Measurements from ENCODE around the gene NGF.

The NGF gene

GRCh38 chr1:115336741-115337140 lies 1.3 kb downstream of the NGF start:
- no peak for DNase-seq (ENCODE audit: low read depth, low spot score)

GRCh38 chr1:115332813-115333608 lies 5.0 kb downstream of the NGF start:
- no peak for DNase-seq (ENCODE audit: low read depth, low spot score)

DNA sequence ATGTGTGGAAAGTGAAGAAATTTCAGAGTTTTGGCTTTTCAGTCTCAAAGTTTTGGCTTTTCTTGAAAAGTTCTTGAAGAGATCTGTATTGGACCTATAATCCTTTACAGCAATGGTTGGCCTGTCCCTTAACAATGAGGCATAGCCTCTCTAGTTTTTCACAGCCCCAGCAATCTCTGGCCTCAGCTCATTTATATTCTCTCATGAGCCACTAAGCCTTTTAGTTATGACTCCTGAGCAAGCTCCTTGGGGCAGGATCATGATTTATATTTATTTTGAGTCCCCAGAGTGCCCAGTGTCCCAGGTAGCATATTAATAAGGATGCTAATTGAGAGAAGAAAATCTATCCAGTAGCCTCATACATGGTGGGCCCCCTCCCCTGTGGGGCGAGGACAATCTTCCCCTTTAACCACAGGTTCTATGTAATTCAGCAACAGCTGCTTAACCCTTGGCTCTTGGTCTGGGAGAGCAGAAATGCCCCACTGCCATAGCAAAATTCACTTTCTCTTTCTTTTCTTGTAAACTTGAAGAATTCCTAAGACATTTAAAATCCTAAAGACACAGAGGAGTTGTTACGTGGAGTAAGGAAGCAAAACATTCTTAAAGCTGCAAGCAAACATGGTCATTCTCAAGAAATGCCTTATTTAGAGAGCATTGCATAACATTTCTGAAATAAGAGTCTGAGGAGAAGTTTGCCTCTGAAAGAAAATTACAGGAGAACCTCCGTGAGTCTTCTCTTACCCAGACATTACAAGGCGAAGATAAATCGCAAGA lies 6.3 kb downstream of the NGF start:
- no peak for DNase-seq (ENCODE audit: low read depth, low spot score)

DNA sequence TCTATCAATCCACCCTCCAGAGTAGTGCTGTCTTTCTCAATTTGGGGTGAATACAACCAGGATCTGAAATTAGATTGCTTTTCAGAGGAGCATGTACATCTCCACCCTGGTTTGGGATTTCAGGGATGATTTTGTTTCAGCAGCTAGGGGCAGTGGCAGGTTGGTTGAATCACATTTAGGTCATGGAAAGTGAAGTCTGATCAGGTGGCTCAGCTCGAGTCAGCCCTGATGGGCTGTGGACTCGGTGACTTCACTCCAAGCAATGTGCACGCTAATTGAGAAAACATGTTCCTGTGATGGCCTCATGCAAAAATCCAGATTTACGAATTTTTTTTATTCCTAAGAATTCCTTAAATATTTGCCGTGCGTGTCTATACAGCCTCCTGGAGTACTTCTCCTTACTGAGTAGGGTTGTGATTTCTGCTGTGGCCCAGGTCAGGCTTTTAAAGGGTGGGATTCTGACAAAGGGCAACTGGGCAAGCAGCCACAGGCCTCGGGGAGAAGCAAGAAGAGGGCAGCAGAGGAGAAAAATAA lies 7.5 kb downstream of the NGF start:
- no peak for DNase-seq (ENCODE audit: low read depth, low spot score)

- no peak for DNase-seq (ENCODE audit: low read depth, low spot score)
These were observed 8.1 kb downstream of the NGF start for GRCh38 chr1:115329965-115330364.

GRCh38 chr1:115327270-115327669 lies 10.8 kb downstream of the NGF start:
- DNase-seq (ENCODE audit: low read depth, low spot score) = no peak

DNA sequence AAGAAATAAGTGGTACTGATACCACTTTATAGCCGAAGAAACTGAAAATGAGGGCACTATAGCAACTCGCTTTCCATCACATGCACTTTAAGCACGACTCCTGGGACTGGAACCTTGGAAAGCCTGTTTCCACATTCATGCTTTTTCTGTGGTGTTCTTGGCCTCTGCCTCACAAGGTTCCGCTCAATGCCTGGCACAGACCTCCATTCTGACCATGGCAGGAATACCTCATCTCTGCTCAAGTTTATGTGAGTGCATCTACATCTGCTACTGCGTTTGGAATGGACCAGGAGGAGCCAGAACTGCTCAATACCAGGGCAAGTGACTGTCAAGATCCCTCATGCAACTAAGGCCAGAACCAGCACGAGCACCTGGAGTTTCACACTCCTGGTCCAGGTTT lies 11.6 kb downstream of the NGF start:
- no peak for DNase-seq (ENCODE audit: low read depth, low spot score)

DNA sequence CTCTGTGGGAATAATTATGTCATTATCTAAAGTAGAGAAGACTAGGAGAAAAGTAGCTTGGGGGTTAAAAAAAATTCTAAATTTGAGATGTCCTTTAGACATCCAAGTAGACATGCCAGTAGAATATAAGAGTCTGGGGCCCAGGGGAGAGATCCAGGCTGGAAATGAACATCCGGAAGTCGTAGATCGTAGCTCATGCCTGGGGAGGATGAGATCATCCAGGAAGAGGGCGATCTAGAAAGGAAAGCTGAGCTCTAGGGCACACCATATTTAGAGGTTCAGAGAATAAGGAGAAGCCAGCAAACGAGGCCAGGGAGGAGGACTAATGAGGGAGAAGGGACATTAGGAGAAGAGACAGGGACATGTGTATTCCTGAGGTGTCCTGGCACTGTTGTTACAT lies 12.2 kb downstream of the NGF start:
- no peak for DNase-seq (ENCODE audit: low read depth, low spot score)

DNA sequence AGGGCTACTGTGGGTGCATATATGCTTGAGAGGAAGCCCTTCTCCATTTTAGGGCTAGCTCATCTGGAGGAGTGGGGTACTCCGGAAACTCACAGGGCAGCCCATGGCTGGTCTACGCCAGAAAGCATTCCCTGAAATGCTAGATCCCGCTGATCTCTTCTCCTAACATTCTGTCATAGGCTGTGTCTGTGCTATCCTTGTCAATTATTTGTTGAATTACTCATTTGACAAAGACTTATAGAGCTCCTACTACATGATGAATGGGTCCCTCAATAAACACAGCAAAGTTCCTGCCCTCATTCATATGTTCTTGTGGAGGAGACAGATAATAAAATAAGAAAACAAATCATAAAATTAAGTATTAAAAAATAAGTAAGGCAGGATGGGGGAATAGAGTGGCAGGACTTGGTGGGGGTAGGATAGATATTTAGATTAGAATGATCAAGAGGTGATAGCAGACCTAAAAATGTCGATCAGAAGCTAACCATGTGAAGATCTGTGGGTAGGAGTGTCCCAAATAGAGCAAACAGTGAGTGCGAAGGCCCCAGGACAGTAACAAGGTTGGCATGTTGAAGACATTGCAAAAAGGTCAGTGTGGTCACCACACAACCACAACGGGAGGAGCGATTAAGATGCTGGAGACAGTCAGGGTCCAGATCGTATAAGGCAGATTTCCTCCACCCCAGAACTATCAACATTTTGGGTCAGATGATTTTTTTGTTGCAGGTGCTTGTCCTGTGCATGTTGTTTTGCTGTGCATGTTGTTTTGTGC lies 13.2 kb downstream of the NGF start:
- no peak for DNase-seq (ENCODE audit: low read depth, low spot score)

DNA sequence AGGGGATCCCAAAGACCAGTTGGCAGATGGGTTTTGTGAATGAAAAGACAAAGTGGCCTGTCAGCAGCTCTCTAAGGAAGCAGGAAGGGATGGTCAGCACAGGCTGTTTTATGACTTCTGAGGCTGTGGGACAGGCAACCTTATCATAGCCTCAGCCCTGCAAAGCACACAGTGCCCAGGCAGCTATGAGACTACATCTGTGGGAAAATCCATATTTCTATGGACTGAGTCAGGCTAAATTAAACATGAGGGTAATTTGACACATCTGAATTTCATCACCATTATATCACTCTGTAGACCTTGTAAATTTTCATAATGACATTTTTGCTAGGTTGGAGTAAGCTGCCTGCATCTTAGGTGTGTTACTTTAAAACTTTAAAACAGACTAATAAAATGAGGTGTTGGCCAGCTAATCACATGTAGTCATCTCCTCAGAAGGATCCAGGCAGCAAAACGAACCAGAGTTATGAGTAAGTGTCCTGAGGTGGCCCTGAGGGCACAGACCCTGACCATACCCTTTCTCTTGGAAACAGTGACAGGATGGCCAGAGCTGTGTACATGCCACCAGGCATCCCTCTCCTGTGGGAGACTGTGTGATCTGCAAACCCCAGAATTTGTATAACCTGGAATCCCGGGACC lies 14.6 kb downstream of the NGF start:
- no peak for DNase-seq (ENCODE audit: low read depth, low spot score)

- DNase-seq (ENCODE audit: low read depth, low spot score) = no peak
These were observed 15.4 kb downstream of the NGF start for GRCh38 chr1:115322631-115323030.

- DNase-seq (ENCODE audit: low read depth, low spot score) = no peak
These were observed 17.7 kb downstream of the NGF start for GRCh38 chr1:115320377-115320776.

DNA sequence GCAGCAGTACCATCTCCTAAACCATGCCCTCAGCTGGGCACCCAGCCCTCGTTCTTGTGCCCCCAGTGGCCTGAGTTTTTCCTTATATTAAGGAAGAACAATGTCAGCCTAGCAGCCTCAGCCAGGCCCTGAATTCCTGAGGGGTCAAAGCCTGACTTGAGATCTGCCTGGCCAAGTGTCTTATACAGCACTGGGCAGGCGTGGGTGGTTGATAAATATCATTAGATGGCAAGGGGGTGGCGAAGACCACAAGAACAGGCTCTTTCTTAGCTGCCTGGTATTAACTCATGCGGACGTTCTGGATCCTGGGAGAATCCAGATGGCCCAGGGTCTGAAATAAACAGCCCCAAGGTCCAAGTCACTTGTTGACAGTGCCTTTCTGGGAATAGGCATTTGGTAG lies 18.3 kb downstream of the NGF start:
- DNase-seq (ENCODE audit: low read depth, low spot score) = no peak

DNA sequence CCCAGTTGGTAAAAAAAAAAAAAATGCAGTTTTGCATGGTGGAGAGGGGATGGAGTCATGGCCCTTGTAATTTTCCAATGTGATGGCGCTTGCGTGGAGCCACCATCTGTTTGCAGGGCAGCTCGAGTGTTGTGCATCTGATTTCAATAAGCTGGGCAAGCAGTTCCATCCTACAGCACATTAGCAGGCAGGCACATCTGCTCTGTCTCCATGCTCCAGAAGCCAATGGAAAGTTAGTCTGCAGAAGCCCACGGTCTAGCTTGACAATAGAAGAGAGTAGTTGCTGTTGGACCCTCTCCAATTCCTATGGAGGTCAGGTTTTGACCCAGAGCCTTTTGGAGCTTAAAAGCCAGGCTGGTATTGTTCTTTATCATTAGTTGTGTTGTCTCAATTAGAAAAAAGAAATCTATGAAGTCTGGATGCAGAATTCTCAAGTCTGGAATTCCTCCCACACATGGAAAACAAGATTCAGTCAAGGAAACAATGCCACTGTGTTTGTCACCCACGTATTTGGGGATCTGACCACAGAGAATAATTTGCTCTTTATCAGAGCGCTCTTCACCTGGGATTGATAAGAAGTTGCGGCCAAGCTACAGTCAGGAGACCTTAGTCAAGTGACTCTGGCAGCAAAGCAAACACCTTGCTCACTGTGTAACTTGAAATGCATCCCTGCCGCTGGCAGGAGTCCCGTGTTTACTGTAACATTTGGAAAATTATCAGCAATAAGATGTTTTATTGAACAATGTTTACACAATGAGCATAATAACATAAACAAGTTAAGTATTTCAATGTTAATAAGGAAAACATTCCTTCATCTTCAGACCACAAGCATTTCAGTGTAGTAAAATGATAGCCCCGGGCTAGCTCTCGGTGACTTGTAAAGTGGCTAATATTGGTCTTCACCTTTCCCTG lies 20.7 kb downstream of the NGF start:
- no peak for DNase-seq (ENCODE audit: low read depth, low spot score)

GRCh38 chr1:115314765-115315164 lies 23.3 kb downstream of the NGF start:
- no peak for DNase-seq (ENCODE audit: low read depth, low spot score)

DNA sequence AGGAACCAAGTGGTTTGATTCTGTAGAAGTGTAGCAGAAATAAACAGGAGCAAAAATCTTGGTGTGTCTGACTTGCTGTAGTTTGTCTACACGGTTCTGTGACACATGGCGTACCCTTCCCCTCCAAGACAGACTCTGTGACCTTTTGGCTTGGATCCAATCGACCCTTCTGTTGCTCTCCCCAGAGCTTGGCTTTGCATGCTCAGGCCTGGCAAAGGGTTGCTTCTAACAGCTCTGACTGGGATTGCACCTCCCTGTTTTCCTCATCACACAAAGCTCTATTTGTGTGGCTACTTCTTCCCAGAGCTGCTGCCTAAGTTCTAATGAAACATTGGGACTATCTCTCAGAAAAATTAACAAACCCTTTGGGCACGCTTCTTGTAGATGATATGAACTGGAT lies 24.0 kb downstream of the NGF start:
- DNase-seq (ENCODE audit: low read depth, low spot score) = no peak

GRCh38 chr1:115313182-115313581 lies 24.9 kb downstream of the NGF start:
- DNase-seq (ENCODE audit: low read depth, low spot score) = no peak

DNA sequence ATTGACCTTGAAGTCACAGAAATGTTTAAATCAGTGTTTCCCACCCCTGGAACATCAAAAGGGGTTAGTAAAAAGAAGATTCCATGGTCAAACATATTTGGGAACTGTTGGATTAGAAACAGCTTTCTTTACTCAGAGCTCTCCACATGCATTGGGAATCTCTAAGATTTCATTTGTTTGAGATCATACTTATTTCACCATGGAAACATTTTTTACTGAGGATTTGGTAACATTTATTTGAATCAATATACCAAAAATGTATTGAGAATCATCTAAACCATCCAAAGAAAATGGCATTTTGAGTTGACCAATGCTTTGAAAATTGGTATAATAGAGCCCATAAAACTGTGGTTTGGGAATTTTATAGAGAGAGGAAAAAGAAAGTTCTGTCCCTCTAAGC lies 25.3 kb downstream of the NGF start:
- no peak for DNase-seq (ENCODE audit: low read depth, low spot score)

DNA sequence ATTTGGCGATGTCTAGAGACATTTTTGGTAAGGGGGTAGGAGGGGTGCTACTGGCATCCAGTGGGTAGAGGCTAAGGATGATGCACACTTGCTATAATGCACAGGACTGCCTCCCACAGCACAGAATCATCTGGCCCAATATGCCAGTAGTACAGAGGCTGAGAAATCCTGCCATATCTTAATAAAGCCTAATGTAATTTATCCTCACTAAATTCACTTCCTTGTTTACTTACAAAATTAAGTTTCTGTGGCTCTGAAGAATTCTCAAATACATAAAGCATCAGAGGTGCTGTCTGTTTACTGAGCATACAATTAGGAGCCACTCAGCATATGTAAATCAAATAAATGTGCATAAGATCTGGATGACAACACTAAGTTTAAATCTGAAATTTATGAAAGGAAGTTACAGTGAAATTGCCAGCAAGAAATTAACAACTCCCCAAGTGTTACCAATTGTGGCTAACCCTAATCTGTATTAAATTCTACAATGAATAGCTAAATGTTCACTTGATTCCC lies 26.5 kb downstream of the NGF start:
- no peak for DNase-seq (ENCODE audit: low read depth, low spot score)
